Putamen (tissue), 1 donor: ENCODE data around the gene PRKD2.

Experiments used
- DNase-seq: peaks from one replicate; pipeline ENCODE4 v3.0.0-alpha.2; 2016; ENCODE audit warnings: low spot score

PRKD2 gene

GRCh38 chr19:46741447-46741846, 24.5 kb upstream of the PRKD2 start:
- DNase-seq, result no peak

GRCh38 chr19:46739290-46739771, 22.4 kb upstream of the PRKD2 start:
- no peak for DNase-seq

GRCh38 chr19:46737761-46738171, 20.9 kb upstream of the PRKD2 start:
- no peak for DNase-seq

GRCh38 chr19:46737298-46737654, 20.4 kb upstream of the PRKD2 start:
- DNase-seq, result no peak

- DNase-seq, result no peak
These were observed 19.8 kb upstream of the PRKD2 start for GRCh38 chr19:46736531-46737297.

- DNase-seq, result no peak
These were observed 16.9 kb upstream of the PRKD2 start for GRCh38 chr19:46733690-46734292.

- DNase-seq, result no peak
These were observed 16.2 kb upstream of the PRKD2 start for GRCh38 chr19:46732966-46733689.

- DNase-seq, result no peak
These were observed 15.4 kb upstream of the PRKD2 start for GRCh38 chr19:46732172-46732938.

GRCh38 chr19:46731584-46731983, 14.7 kb upstream of the PRKD2 start:
- no peak for DNase-seq

- DNase-seq, result no peak
These were observed 14.1 kb upstream of the PRKD2 start for GRCh38 chr19:46731007-46731501.

GRCh38 chr19:46730595-46730994, 13.7 kb upstream of the PRKD2 start:
- DNase-seq, result no peak

- DNase-seq, result no peak
These were observed 13.3 kb upstream of the PRKD2 start for GRCh38 chr19:46730187-46730586.

GRCh38 chr19:46729696-46730095, 12.8 kb upstream of the PRKD2 start:
- no peak for DNase-seq

GRCh38 chr19:46728693-46729339, 11.9 kb upstream of the PRKD2 start:
- peak; percentile 43 for DNase-seq

GRCh38 chr19:46728208-46728607, 11.3 kb upstream of the PRKD2 start:
- DNase-seq, result no peak

GRCh38 chr19:46727757-46728156, 10.8 kb upstream of the PRKD2 start:
- no peak for DNase-seq

GRCh38 chr19:46726971-46727501, 10.1 kb upstream of the PRKD2 start:
- DNase-seq, result no peak

- DNase-seq, result no peak
These were observed 9.6 kb upstream of the PRKD2 start for GRCh38 chr19:46726551-46726950.

GRCh38 chr19:46725859-46726393, 9.0 kb upstream of the PRKD2 start:
- DNase-seq, result no peak

- no peak for DNase-seq
These were observed 8.3 kb upstream of the PRKD2 start for GRCh38 chr19:46725036-46725820.
